OCI-LY1 (cell line): Measurements from ENCODE around the gene MTG2.

ENCODE experiments used
- H2AFZ ChIP-seq: fragments of 200-600 bp; sonication (generic), shearing (Covaris generic); 2 replicates; pipeline ENCODE4 v1.6.0; 2014; ENCODE audit warnings: antibody characterized with exemption, mild to moderate bottlenecking, low read length
- H3F3A ChIP-seq: fragments of 200-600 bp; sonication (generic), shearing (Covaris generic); 2 replicates; pipeline ENCODE4 v1.6.0; 2014; ENCODE audit warnings: mild to moderate bottlenecking, antibody characterized with exemption, low read length, moderate library complexity; ENCODE audit not compliant: insufficient read depth
- H3K27ac ChIP-seq: fragments of 200-600 bp; sonication (generic); 2 replicates; pipeline ENCODE4 v1.5.1; 2014; ENCODE audit warnings: low read length, mixed run types, mild to moderate bottlenecking, low read depth; ENCODE audit not compliant: poor library complexity, severe bottlenecking
- H3K27me3 ChIP-seq: fragments of 200-600 bp; sonication (generic); 2 replicates; pipeline ENCODE4 v1.6.0; 2014; ENCODE audit warnings: antibody characterized with exemption, mild to moderate bottlenecking, low read length, moderate library complexity; ENCODE audit not compliant: insufficient read depth
- H3K36me3 ChIP-seq: fragments of 200-600 bp; sonication (generic); 2 replicates; pipeline ENCODE4 v1.6.1; 2014; ENCODE audit warnings: mild to moderate bottlenecking, antibody characterized with exemption, low read length, moderate library complexity, mixed read lengths; ENCODE audit not compliant: insufficient read depth
- H3K4me1 ChIP-seq: fragments of 200-600 bp; sonication (generic); 2 replicates; pipeline ENCODE4 v1.5.1; 2014; ENCODE audit warnings: mild to moderate bottlenecking, low read length, moderate library complexity; ENCODE audit not compliant: insufficient read depth, severe bottlenecking
- H3K4me2 ChIP-seq: fragments of 200-600 bp; sonication (generic), shearing (Covaris generic); 2 replicates; pipeline ENCODE4 v1.6.1; 2014; ENCODE audit warnings: low read length
- H3K4me3 ChIP-seq: fragments of 200-600 bp; sonication (generic); 2 replicates; pipeline ENCODE4 v1.5.1; 2014; ENCODE audit warnings: low read length, low read depth, mild to moderate bottlenecking, mixed read lengths; ENCODE audit not compliant: poor library complexity, severe bottlenecking
- H3K79me2 ChIP-seq: fragments of 200-600 bp; shearing (Covaris generic); 2 replicates; pipeline ENCODE4 v1.6.1; 2016; ENCODE audit warnings: mixed run types, low read length, mixed read lengths; ENCODE audit not compliant: insufficient read depth
- H3K9ac ChIP-seq: fragments of 200-600 bp; sonication (generic), shearing (Covaris generic); 2 replicates; pipeline ENCODE4 v1.6.1; 2014; ENCODE audit warnings: mild to moderate bottlenecking, low read length, mixed read lengths
- H3K9me2 ChIP-seq: fragments of 200-600 bp; sonication (generic), shearing (Covaris generic); 2 replicates; pipeline ENCODE4 v1.6.1; 2014; ENCODE audit warnings: low read depth, mild to moderate bottlenecking, low read length, mixed read lengths
- H3K9me3 ChIP-seq: fragments of 200-600 bp; shearing (Covaris generic); 2 replicates; pipeline ENCODE4 v1.6.1; 2014; ENCODE audit warnings: low read length, mixed read lengths
- H4K20me1 ChIP-seq: fragments of 200-600 bp; sonication (generic), shearing (Covaris generic); 2 replicates; pipeline ENCODE4 v1.6.0; 2016; ENCODE audit warnings: mild to moderate bottlenecking, low read length; ENCODE audit not compliant: insufficient read depth
- EZH2 ChIP-seq: fragments of 200-600 bp; sonication (generic), shearing (Covaris generic); IDR thresholded peaks from 2 replicates; pipeline ENCODE4 v1.8.0; 2017; ENCODE audit warnings: borderline replicate concordance, mixed run types, mild to moderate bottlenecking, antibody characterized with exemption, low read length, moderate library complexity, mixed read lengths
- TF ChIP-seq, protein P1 (sequence below): fragments of 200-600 bp; sonication (generic), shearing (Covaris generic); IDR thresholded peaks from 2 replicates; pipeline ENCODE4 v1.5.1; 2017; ENCODE audit warnings: mild to moderate bottlenecking, antibody characterized with exemption, low read length, moderate library complexity, mixed read lengths

The MTG2 gene

DNA sequence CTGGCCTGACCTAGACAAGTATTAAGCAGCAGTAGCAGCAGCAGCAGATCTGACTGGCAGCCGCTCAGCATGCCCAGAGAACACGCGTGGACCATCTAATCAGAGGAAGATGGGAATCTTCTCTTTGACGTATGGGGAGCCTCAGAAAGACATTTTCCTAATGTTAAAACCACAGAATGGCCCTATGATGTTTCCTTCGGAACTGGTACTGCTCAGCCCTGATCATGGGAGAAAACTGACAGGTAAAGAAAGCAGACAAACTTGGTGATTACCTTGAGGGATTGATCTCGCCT lies 45.8 kb upstream of the MTG2 start:
- Histone ChIP-seq H3K27me3 (no peaks in the 10 kb centered on the region), H4K20me1 (no peaks in the 10 kb centered on the region), H3K9me3 (no peaks in the 10 kb centered on the region), H3K36me3 (peaks cover 92% of the 10 kb centered on the region), H3K4me1 (peaks cover 15% of the 10 kb centered on the region), H3F3A (peaks cover 6% of the 10 kb centered on the region; the same call in 1 of the 2 replicates), H3K79me2 (peaks cover 22% of the 10 kb centered on the region), H3K9ac (no peak overlapping the region), H2AFZ (no peak overlapping the region), H3K4me2 (no peak overlapping the region), H3K27ac (no peak overlapping the region), H3K9me2 (no peaks in the 10 kb centered on the region), H3K4me3 (no peak overlapping the region)
- TF ChIP-seq, protein P1, sequence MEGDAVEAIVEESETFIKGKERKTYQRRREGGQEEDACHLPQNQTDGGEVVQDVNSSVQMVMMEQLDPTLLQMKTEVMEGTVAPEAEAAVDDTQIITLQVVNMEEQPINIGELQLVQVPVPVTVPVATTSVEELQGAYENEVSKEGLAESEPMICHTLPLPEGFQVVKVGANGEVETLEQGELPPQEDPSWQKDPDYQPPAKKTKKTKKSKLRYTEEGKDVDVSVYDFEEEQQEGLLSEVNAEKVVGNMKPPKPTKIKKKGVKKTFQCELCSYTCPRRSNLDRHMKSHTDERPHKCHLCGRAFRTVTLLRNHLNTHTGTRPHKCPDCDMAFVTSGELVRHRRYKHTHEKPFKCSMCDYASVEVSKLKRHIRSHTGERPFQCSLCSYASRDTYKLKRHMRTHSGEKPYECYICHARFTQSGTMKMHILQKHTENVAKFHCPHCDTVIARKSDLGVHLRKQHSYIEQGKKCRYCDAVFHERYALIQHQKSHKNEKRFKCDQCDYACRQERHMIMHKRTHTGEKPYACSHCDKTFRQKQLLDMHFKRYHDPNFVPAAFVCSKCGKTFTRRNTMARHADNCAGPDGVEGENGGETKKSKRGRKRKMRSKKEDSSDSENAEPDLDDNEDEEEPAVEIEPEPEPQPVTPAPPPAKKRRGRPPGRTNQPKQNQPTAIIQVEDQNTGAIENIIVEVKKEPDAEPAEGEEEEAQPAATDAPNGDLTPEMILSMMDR = no peak; the same call in 1 of the 2 replicates
- no peak for TF ChIP-seq EZH2

DNA sequence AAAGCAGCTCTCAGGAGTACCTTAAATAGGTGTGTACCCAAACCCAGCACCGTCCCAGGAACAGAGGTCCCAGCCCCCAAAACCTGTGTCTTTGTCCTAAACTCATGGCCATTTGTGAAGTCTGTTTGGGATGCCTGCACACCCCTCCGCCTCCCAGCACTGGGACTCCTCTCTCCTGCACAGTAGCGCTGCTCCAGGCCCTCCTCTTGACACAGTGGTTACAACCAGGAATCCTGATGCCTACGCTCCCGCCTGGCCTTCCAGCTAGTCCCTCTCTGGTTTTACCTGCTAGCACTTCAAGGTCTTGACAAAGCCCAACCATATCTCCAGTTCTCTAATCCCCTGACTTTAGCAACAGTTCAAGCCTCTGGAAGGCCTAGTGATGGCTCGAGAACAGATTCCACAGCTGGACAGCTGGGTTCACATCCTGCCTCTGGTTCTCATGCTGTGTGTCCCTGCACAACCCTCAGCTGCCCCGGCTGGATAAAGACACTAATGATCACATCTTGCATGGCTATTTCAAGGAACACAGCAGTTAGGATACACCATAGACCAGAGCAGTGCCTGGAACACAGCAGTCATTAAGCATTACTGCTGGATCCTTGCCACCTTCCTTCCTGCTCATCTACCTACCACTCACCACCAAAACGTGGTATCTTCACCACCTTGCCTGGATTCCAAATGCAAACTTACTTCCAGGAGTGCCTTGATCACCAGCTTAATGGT lies 45.2 kb upstream of the MTG2 start:
- Histone ChIP-seq H3K4me2 (no peak overlapping the region), H3K79me2 (peaks cover 28% of the 10 kb centered on the region), H4K20me1 (no peaks in the 10 kb centered on the region), H3K9me2 (no peaks in the 10 kb centered on the region), H3K9me3 (no peaks in the 10 kb centered on the region), H3K27ac (no peak overlapping the region), H3K4me1 (peaks cover 18% of the 10 kb centered on the region), H3K4me3 (no peak overlapping the region), H3K9ac (no peak overlapping the region), H3K27me3 (no peaks in the 10 kb centered on the region), H3K36me3 (peaks cover 86% of the 10 kb centered on the region), H2AFZ (no peak overlapping the region), H3F3A (peaks cover 6% of the 10 kb centered on the region; the same call in 1 of the 2 replicates)
- no peak for TF ChIP-seq EZH2
- TF ChIP-seq, protein P1 = no peak

DNA sequence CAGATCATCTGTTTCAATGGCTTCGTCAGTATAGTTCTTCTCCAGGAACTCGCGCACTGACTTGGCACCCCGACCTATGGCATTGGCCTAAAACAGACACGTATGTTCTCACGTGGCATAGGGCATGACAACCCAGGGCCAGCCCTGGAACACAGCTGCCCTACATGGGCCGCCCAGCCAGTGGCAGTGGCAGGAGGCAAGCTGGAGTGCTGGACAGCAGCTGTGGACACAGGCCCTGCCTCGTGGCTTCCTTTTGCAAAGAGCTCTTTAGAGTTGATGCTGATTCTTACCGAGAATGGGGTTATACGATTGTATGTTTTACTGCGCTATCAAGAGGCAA lies 44.7 kb upstream of the MTG2 start:
- peaks cover 81% of the 10 kb centered on the region for H3K36me3 ChIP-seq
- H3F3A ChIP-seq = peaks cover 6% of the 10 kb centered on the region; the same call in 1 of the 2 replicates
- H3K4me2 ChIP-seq = no peak overlapping the region
- no peak overlapping the region for H3K27ac ChIP-seq
- H3K4me3 ChIP-seq = no peak overlapping the region
- no peaks in the 10 kb centered on the region for H3K9me2 ChIP-seq
- H4K20me1 ChIP-seq = no peaks in the 10 kb centered on the region
- H3K9me3 ChIP-seq = no peaks in the 10 kb centered on the region
- no peak overlapping the region for H3K9ac ChIP-seq
- H3K4me1 ChIP-seq = peaks cover 18% of the 10 kb centered on the region
- H3K79me2 ChIP-seq = peaks cover 30% of the 10 kb centered on the region
- no peaks in the 10 kb centered on the region for H3K27me3 ChIP-seq
- TF ChIP-seq EZH2 = no peak
- TF ChIP-seq, protein P1 = no peak
- H2AFZ ChIP-seq = no peak overlapping the region
